GM21619 (cell line): ENCODE measurements around the gene RASAL1.
"Not testable (repeated sequence)": the region's sequence is repeated elsewhere in the genome, so short reads cannot be mapped to it uniquely, and the experiment has no call there.

Experiments used
- ATAC-seq: cut with Tn5 transposase; IDR thresholded peaks from one replicate; pipeline ENCODE4 v1.9.1; 2021; ENCODE audit not compliant: unreplicated experiment

RASAL1 gene

GRCh38 chr12:113119980-113120669, 15.4 kb downstream of the RASAL1 start:
- no peak for ATAC-seq

GRCh38 chr12:113118142-113118541, 17.4 kb downstream of the RASAL1 start:
- ATAC-seq: no peak

DNA sequence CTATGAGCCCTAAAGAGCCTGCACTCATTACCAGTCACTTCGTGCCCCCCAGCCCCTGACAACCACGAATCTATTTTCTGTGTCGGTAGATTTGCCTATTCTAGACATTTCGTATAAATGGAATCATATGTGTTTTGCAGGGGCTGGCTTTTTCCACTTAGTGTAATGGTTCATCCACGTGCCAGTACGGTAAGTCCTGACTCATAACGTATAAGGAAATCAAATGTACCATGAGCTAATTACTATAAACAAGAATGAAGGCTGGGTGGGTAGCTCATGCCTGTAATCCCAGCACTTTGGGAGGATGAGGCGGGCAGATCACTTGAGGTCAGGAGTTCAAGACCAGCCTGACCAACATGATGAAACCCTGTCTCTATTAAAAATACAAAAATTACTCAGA, 17.9 kb downstream of the RASAL1 start:
- ATAC-seq: not testable (repeated sequence)

DNA sequence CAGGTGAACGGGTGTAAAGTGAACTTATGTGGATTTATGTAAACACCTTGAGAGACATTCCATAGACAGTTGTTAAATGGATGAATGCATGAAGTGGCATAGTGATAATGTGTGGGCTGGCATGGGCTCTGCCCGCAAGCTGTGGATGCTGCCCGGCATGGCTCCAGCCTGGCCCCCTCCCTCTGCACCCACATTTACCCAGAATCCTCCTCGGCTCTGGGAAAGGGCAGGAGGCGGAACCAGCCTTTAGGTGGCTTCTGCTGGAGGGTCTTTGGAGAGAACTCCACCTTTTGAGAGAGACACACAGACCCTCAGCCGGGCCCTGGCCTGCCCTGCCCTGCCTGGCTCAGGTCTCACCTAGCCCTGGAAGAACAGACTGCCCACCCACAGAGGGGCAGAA, 18.7 kb downstream of the RASAL1 start:
- ATAC-seq: no peak

- no peak for ATAC-seq
Observed at GRCh38 chr12:113115455-113116126, 20.0 kb downstream of the RASAL1 start.

- ATAC-seq: no peak
Observed at GRCh38 chr12:113114447-113115178, 20.9 kb downstream of the RASAL1 start.

GRCh38 chr12:113113397-113113796, 22.2 kb downstream of the RASAL1 start:
- no peak for ATAC-seq

DNA sequence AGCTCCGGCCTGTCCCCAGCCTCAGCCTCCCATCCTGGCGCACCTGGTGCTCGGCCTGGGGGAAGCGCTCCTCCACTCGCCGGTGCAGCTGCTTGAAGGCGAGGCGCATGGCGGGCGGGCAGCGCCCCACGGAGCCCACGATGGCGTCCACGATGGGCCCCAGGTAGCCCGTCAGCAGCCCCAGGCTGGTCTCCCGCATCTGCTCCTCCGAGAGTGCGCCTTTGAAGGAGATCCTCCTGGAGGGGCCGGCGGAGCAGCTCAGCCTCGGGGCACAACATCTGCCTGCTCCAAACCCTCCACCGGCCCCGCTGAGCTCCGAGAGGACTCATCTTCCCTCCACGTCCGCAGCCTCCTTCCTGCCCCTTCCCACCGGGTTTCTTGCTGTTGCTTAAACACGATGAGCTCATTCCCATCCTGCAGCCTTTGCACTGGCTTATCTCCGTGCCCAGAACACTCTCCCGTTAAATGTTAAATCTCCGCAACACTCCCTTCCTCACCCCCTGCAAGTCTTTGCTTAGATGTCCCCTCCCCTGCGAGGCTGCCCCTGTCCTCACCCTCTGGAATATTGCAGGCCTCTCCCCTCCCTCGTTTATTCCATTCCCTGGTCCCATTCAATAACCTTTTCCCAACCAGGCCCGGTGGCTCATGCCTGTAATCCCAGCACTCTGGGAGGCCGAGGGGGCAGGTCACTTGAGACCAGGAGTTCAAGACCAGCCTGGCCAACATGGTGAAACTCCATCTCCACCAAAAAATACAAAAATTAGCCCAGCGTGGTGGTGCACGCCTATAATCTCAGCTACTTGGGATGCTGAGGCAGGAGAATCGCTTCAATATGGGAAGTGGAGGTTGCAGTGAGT, 23.3 kb downstream of the RASAL1 start:
- no peak for ATAC-seq

DNA sequence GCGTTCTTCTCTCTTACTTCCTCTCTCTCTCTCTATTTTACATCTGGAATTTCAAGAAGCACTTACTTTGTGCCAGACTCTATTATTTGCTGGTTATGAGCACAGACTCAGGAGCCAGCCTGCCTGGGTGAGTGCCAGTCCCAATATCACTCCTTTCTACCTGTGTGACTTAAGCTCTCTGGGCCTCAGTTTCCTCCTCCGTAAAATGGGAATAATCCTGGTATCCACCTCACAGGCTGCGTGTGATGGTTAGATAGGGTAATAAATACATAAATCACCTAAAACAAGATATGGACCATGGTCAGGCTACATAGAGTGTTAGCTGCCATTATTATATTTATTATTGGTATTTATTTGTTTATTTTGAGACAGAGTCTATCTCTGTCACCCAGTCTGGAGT, 24.3 kb downstream of the RASAL1 start:
- no peak for ATAC-seq

- no peak for ATAC-seq
Observed at GRCh38 chr12:113109872-113110599, 25.5 kb downstream of the RASAL1 start.

- no peak for ATAC-seq
Observed at GRCh38 chr12:113109360-113109759, 26.2 kb downstream of the RASAL1 start.

DNA sequence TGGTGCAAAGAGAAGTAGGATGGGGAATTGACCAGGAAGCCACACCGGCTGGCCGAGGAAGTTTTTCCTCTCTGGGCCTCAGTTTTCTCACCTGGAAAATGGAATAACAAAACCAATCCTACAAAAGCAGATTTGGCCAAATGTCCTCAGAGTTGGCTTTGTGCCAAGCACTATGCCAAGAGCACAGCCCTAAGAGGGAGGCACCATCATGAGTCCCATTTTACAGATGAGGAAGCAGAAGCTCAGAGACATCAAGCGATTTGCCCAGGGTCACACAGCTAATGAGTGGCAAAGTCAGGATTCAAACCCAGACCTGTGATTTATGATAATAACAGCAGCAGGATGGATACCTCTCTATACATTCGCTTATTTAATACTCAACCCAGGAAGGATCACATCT, 27.3 kb downstream of the RASAL1 start:
- ATAC-seq: no peak

GRCh38 chr12:113106361-113106760, 29.2 kb downstream of the RASAL1 start:
- ATAC-seq: no peak

- no peak for ATAC-seq
Observed at GRCh38 chr12:113105606-113106271, 29.8 kb downstream of the RASAL1 start.

- ATAC-seq: no peak
Observed at GRCh38 chr12:113104953-113105510, 30.5 kb downstream of the RASAL1 start.

- no peak for ATAC-seq
Observed at GRCh38 chr12:113103756-113104450, 31.7 kb downstream of the RASAL1 start.

GRCh38 chr12:113102811-113103210, 32.8 kb downstream of the RASAL1 start:
- no peak for ATAC-seq

DNA sequence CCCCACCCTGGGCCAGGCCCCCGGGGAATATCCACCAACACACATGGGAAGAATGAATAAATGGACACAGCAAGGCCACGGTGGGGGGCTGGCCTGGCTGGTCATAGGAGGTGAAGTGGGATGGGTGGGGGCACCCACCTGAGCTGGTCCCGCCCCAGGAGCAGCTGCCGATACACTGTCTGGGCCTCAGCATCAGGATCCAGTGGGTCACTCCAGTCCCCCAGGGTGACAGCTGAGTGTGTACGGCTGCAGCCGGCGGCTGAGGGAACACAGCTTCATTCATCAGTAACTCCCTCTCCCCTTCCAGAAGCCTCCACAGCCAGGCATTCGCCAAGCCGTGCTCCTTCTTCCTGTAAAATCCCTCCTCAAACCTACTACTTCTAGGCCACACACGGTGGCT, 33.8 kb downstream of the RASAL1 start:
- ATAC-seq: no peak

GRCh38 chr12:113099764-113100163, 35.8 kb downstream of the RASAL1 start:
- no peak for ATAC-seq
